ENCODE results near the gene MS4A18. TPM values are rescaled to one million over a fixed set of nuclear protein-coding genes. Genes with fewer than 3 reads are reported as not detected.

Gene MS4A18
- total and polyA plus RNA-seq, 2 donors (not counting 3 experiments of a cell fraction or from before 2014, with no cell fraction given): not detected

DNA sequence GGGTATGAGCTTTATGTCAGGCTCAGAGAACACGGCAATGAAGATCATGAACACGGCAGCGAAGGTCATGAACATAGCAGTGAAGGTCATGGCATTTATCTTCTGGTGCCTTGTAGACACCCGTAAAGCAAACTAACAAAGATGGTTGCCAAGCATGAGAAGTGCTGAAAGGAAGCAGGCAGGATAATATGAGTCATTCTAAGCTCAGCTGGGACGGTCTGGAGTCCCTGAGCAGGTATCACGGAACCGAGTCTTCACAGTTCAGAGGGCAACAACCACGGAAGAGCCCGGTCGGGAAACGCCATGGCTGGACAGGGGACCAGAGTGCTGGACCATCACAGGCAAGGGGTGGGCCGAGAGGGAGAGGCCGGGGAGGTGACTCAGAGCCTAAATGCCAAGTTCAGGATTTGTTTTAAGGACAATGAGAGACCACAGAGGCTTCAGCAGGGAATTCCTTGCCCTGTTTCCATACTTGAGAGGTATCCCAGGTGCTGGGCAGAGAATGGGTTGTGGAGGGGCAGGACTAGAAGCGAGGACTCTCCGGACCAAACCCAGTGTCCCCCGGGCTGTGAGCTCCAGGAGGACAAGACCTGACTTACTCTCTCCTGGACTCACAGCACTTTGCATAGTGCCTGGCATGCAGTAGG, 47.5 kb downstream of the MS4A18 start:
- BruUV-seq (replicated peaks): no TSS peak

DNA sequence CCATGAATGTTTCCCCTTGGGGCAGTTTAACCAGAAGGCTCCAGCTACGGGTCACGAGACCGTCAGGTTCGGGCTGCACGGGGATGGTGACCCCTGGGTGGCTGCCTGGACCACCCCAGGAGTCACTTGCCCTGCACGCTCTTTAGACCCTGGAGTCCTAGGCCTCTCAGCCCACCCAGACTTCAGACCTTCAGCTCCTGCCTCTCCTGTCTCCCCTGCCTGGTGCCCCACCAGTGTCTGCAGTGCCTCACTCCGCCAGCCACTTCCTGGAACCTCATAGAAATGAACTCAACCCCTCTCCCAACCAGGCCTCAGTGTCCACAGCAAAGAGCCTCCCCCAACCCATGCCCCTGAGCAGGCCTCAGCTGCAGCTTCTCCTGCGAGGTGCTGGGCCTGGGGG, 48.1 kb downstream of the MS4A18 start:
- H3K4me3 ChIP-seq (replicated peaks in 1 of 3; ENCODE audit: insufficient read depth in 1 of 3, low read depth in 1 of 3, low read length in 3 of 3): no peak overlapping the region
- H3K9me1 ChIP-seq (replicated peaks; ENCODE audit: control insufficient read depth, extremely low read depth, insufficient read depth, low read length): no peaks in the 10 kb centered on the region
- TF ChIP-seq POLR2A (IDR thresholded peaks at IDR 0.05; ENCODE audit: low read depth, low read length): no peak
- TF ChIP-seq POLR2AphosphoS5 (IDR thresholded peaks at IDR 0.05; ENCODE audit: insufficient read depth, low read depth, low read length): no peak
- TF ChIP-seq, protein P1, sequence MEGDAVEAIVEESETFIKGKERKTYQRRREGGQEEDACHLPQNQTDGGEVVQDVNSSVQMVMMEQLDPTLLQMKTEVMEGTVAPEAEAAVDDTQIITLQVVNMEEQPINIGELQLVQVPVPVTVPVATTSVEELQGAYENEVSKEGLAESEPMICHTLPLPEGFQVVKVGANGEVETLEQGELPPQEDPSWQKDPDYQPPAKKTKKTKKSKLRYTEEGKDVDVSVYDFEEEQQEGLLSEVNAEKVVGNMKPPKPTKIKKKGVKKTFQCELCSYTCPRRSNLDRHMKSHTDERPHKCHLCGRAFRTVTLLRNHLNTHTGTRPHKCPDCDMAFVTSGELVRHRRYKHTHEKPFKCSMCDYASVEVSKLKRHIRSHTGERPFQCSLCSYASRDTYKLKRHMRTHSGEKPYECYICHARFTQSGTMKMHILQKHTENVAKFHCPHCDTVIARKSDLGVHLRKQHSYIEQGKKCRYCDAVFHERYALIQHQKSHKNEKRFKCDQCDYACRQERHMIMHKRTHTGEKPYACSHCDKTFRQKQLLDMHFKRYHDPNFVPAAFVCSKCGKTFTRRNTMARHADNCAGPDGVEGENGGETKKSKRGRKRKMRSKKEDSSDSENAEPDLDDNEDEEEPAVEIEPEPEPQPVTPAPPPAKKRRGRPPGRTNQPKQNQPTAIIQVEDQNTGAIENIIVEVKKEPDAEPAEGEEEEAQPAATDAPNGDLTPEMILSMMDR (IDR thresholded peaks at IDR 0.05; ENCODE audit: extremely low read depth in 1 of 2, insufficient read depth in 1 of 2, low read depth in 1 of 2, low read length in 2 of 2): no peak
- no peak for TF ChIP-seq GATA2 (IDR thresholded peaks at IDR 0.05; ENCODE audit: insufficient read depth, insufficient read length, low read depth, low read length)
- no peak for TF ChIP-seq MYC (IDR thresholded peaks at IDR 0.05; ENCODE audit: low read depth, low read length)
- TF ChIP-seq EZH2 (IDR thresholded peaks at IDR 0.05; ENCODE audit: borderline replicate concordance, low read depth, low read length, severe bottlenecking): no peak
- no peak for TF ChIP-seq JUN (IDR thresholded peaks at IDR 0.05; ENCODE audit: borderline replicate concordance, insufficient read depth, insufficient read length, low read depth)
- no peaks in the 10 kb centered on the region for H3K9me3 ChIP-seq (replicated peaks; ENCODE audit: control insufficient read depth, insufficient read depth, low read length)
- no peaks in the 10 kb centered on the region for H3K79me2 ChIP-seq (ENCODE audit: control insufficient read depth, insufficient read depth, low read length)
- H3K27me3 ChIP-seq (ENCODE audit: control insufficient read depth in 2 of 2, insufficient read depth in 2 of 2, low read length in 2 of 2): no peaks in the 10 kb centered on the region
- DNase-seq (ENCODE audit: low read depth, low spot score) (no peak), FAIRE-seq (no peak)
- intact Hi-C loops (cut with micrococcal nuclease) (no loop called here), dilution Hi-C loops (cut with MboI; ENCODE audit: extremely low pct_ligation_motif_present, low sequenced_read_pairs) (no loop called here)
- H3K9ac ChIP-seq (replicated peaks; ENCODE audit: extremely low read depth, insufficient read depth, low read length): no peak overlapping the region
- POLR2A ChIA-PET: no interaction called here
- no peaks in the 10 kb centered on the region for H3K36me3 ChIP-seq (ENCODE audit: control insufficient read depth in 2 of 2, extremely low read depth in 1 of 2, insufficient read depth in 2 of 2, low read length in 2 of 2)
- H2AFZ ChIP-seq (ENCODE audit: low read depth, low read length): no peak overlapping the region
- no TSS peak for BruUV-seq (replicated peaks)
- no peak overlapping the region for H3K4me2 ChIP-seq (ENCODE audit: insufficient read depth, low read length)
- H4K20me1 ChIP-seq (replicated peaks; ENCODE audit: control insufficient read depth, extremely low read depth, insufficient read depth, low read length): no peaks in the 10 kb centered on the region
- peaks cover 25% of the 10 kb centered on the region for H3K4me1 ChIP-seq (ENCODE audit: control insufficient read depth, extremely low read depth, insufficient read depth, low read length)
- H3K27ac ChIP-seq (ENCODE audit: insufficient read depth, low read depth, low read length): no peak overlapping the region
- CTCF ChIA-PET: interaction anchor here (1.6 to 5.3 kb wide), 4 partner anchors 10 to 127 kb away, joined by 5 to 47 read pairs (median 12); no protein-coding TSS in a partner anchor

More for the DNA sequence above, 47.5 kb downstream of the MS4A18 start:
- no peaks in the 10 kb centered on the region for H4K20me1 ChIP-seq (replicated peaks; ENCODE audit: control insufficient read depth, extremely low read depth, insufficient read depth, low read length)
- no peak overlapping the region for H2AFZ ChIP-seq (ENCODE audit: low read depth, low read length)
- no peak overlapping the region for H3K4me2 ChIP-seq (ENCODE audit: insufficient read depth, low read length)
- ChIA-PET CTCF (interaction anchor here (1.6 to 5.3 kb wide), 4 partner anchors 9 to 127 kb away, joined by 5 to 47 read pairs (median 12); no protein-coding TSS in a partner anchor), POLR2A (no interaction called here)
- H3K9me3 ChIP-seq (replicated peaks; ENCODE audit: control insufficient read depth, insufficient read depth, low read length): no peaks in the 10 kb centered on the region
- H3K27ac ChIP-seq (ENCODE audit: insufficient read depth, low read depth, low read length): no peak overlapping the region
- no peaks in the 10 kb centered on the region for H3K36me3 ChIP-seq (ENCODE audit: control insufficient read depth in 2 of 2, extremely low read depth in 1 of 2, insufficient read depth in 2 of 2, low read length in 2 of 2)
- FAIRE-seq (no peak), DNase-seq (ENCODE audit: low read depth, low spot score) (peak; percentile 24)
- H3K4me1 ChIP-seq (ENCODE audit: control insufficient read depth, extremely low read depth, insufficient read depth, low read length): peaks cover 19% of the 10 kb centered on the region
- H3K9ac ChIP-seq (replicated peaks; ENCODE audit: extremely low read depth, insufficient read depth, low read length): no peak overlapping the region
- TF ChIP-seq JUN (IDR thresholded peaks at IDR 0.05; ENCODE audit: borderline replicate concordance, insufficient read depth, insufficient read length, low read depth) (peak; percentile 14), FOS (IDR thresholded peaks at IDR 0.05; ENCODE audit: borderline replicate concordance, insufficient read depth, low read length) (peak; percentile 57), GATA2 (IDR thresholded peaks at IDR 0.05; ENCODE audit: insufficient read depth, insufficient read length, low read depth, low read length) (no peak)
- TF ChIP-seq, protein P1 (IDR thresholded peaks at IDR 0.05; ENCODE audit: extremely low read depth in 1 of 2, insufficient read depth in 1 of 2, low read depth in 1 of 2, low read length in 2 of 2): no peak
- no peaks in the 10 kb centered on the region for H3K9me1 ChIP-seq (replicated peaks; ENCODE audit: control insufficient read depth, extremely low read depth, insufficient read depth, low read length)
- dilution Hi-C loops (cut with MboI; ENCODE audit: extremely low pct_ligation_motif_present, low sequenced_read_pairs): no loop called here
- H3K4me3 ChIP-seq (replicated peaks in 1 of 3; ENCODE audit: insufficient read depth in 1 of 3, low read depth in 1 of 3, low read length in 3 of 3): no peak overlapping the region
- H3K79me2 ChIP-seq (ENCODE audit: control insufficient read depth, insufficient read depth, low read length): no peaks in the 10 kb centered on the region
- intact Hi-C loops (cut with micrococcal nuclease): no loop called here
- peaks cover 0 to 2% of the 10 kb centered on the region in 2 experiments for H3K27me3 ChIP-seq (ENCODE audit: control insufficient read depth in 2 of 2, insufficient read depth in 2 of 2, low read length in 2 of 2)

Data from endothelial cell of umbilical vein (primary cell).